Kidney (tissue), 14 donors: Measurements from ENCODE around the gene CYTH2. TPM values are rescaled to one million over a fixed set of nuclear protein-coding genes. Genes with fewer than 3 reads are reported as not detected.
A peak's percentile ranks its signal among the peaks of the same experiment; 100 is the strongest.

Experiments used
- DNase-seq, 5 donors: peaks; one replicate each; pipeline ENCODE4 v3.0.0-alpha.2; 2013 to 2020
- FAIRE-seq: peaks from 2 replicates; lab custom pipeline; 2012; peaks lifted over from hg19 to GRCh38; lab: Jason Lieb, UNC
- H3K27ac ChIP-seq, 2 donors: one replicate each; pipeline ENCODE4 v1.7.0; 2013; ENCODE audit warnings: low read depth in 2 of 2, low read length in 2 of 2, inconsistent platforms in 1 of 2
- H3K27me3 ChIP-seq: one replicate; pipeline ENCODE4 v1.7.1; 2013; ENCODE audit warnings: low read length, inconsistent platforms; ENCODE audit not compliant: control insufficient read depth, insufficient read depth
- H3K36me3 ChIP-seq, 3 donors: one replicate each; pipeline versions ENCODE4 v1.7.0 to v1.7.1; 2013; ENCODE audit warnings: low read length in 3 of 3, control low read depth in 1 of 3, inconsistent platforms in 1 of 3; ENCODE audit not compliant: insufficient read depth in 3 of 3, control insufficient read depth in 2 of 3
- H3K4me1 ChIP-seq, 3 donors: one replicate each; pipeline versions ENCODE4 v1.7.0 to v1.7.1; 2013; ENCODE audit warnings: low read length in 3 of 3, inconsistent platforms in 1 of 3, low read depth in 1 of 3; ENCODE audit not compliant: control insufficient read depth in 2 of 3, insufficient read depth in 2 of 3
- H3K4me3 ChIP-seq, 3 donors: one replicate each; pipeline versions ENCODE4 v1.7.0 to v1.8.1; 2013; ENCODE audit warnings: low read length in 3 of 3, control low read depth in 1 of 3, inconsistent platforms in 1 of 3
- H3K9ac ChIP-seq, 3 donors: one replicate each; pipeline versions ENCODE4 v1.7.0 to v1.7.1; 2013; ENCODE audit warnings: low read length in 3 of 3, control low read depth in 1 of 3, inconsistent platforms in 1 of 3
- H3K9me3 ChIP-seq, 3 donors: one replicate each; pipeline versions ENCODE4 v1.7.0 to v1.7.1; 2013; ENCODE audit warnings: low read length in 3 of 3, control low read depth in 1 of 3, inconsistent platforms in 1 of 3; ENCODE audit not compliant: control insufficient read depth in 2 of 3, insufficient read depth in 1 of 3
- CTCF ChIP-seq: IDR thresholded peaks from 3 replicates; pipeline ENCODE4 v1.5.1; 2012; ENCODE audit warnings: mild to moderate bottlenecking, moderate library complexity, borderline replicate concordance; ENCODE audit not compliant: insufficient read depth; ENCODE audit errors: extremely low read depth
- intact Hi-C: fragments of 100-400 bp; cut with DNase I; formaldehyde crosslinking; loops from one replicate; pipeline ENCODE4 v1.11.1; 2022
- polyA plus RNA-seq: library from polyadenylated mRNA; stranded (reverse); fragments of 350-450 nt; fragmentation: Illumina TruSeq; extraction: RNeasy Lipid Tissue Mini Kit (QIAGEN cat#74804); gene quantifications from one replicate; pipeline ENCODE4 v1.2.3, GENCODE V29; 2014; ENCODE audit warnings: low read depth, low replicate concordance; ENCODE audit not compliant: insufficient read depth
- total RNA-seq: library from RNA; stranded (reverse); fragmentation: NEBNext Ultra II Directional; extraction: Animal tissue kit (Norgen Biotek cat#: 25700); gene quantifications from one replicate; pipeline ENCODE4 v1.2.1, GENCODE V29; 2021
- donor health status: control.
- donor health status: control.
- donor health status: control.
- donor health status: control.
- donor health status: control.
- donor health status: DM: yes; HTN: yes; CAD: no.
- donor health status: Normal renal cell carcinoma (clear cell type).

The CYTH2 gene
- total and polyA plus RNA-seq, 2 donors from 2014 or later, result 51.0 to 96.1 TPM

DNA sequence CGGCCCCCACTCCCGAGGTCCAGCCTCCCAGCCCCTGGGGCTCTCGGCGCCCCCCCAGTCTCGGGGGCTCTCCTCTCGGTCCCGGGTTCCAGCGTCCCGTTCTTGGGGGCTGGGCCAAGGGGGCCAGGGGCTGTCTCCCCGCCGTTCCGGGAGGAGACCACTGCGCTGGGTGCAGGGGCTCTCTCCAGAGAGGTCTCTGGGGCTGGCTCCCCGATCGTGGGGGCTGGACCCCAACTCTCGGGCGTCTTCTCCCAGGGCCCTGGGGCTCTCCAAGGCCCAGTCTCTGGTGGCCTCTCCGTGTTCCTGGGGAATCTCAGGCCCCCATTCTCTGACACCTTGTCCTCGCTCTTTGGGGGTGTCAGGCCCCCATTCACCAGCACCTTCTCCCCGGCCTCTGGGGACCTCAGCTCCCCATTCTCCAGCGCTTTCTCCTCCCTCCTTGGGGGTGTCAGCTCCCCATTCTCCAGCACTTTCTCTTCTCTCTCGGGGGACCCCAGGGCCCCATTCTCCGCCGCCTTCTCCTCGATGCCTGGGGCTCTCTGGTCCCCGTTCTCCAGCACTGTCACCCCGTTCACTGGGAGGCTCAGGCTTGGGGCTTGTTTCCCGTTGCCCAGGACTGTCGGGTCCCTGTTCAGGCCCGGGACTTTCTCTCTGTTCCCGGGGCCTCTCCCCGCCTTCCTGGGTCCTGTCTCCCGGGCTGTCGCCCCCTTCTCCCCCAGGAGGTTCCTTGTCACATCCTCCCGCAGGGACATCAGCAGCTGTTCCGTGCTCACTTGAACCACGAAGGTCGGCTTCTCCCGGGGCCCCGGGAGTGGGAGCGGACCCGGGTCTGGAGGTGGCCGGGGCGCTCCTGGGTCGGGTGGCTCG lies 28.8 kb downstream of the CYTH2 start:
- Histone ChIP-seq H3K9ac (no peak overlapping the region), H3K4me3 (no peak overlapping the region), H3K36me3 (no peaks in the 10 kb centered on the region), H3K27me3 (no peaks in the 10 kb centered on the region), H3K27ac (no peak overlapping the region), H3K4me1 (peaks cover 0 to 9% (median 0%) of the 10 kb centered on the region in 3 donors), H3K9me3 (no peaks in the 10 kb centered on the region)
- TF ChIP-seq CTCF, result no peak
- no peak for DNase-seq
- intact Hi-C loops, result no loop called here
- no peak for FAIRE-seq

DNA sequence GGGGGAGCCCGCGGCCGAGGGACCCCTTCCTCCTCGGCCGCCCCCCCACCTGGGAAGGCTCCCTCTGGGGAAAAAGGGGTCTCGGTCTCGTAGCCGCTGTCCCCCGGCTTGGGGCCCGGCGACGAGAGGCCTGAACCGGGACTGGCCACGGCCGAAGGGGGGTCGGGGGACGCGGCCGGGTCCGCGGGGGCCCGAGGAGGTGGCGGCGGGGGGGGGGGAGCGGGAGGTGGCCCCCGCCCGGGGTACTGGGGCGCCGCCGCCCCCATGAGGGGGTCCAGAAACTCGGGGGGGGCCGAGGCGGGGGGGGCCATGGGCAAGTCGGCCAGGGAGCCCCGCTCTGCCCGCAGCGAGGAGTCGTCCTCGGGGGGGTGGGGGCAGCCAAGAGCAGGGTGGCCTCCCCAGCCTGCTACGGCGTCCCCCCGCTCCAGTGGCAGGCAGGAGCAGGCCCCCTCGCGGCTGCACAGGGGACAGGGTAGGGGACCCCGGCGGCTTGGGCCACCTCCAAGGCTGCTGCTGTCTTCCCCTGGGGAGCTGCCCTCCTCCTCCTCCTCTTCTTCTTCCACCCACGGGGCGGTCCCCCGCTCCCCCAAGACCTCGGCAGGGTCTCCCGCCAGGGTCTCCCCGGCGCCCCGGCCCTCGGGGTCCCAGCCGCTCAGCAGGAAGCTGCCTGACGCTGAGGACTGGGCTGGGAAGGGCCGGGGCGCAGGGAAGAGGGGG lies 29.6 kb downstream of the CYTH2 start:
- Histone ChIP-seq H3K9ac (no peak overlapping the region), H3K4me3 (no peak overlapping the region), H3K27ac (no peak overlapping the region), H3K9me3 (no peaks in the 10 kb centered on the region), H3K4me1 (peaks cover 0 to 9% (median 0%) of the 10 kb centered on the region in 3 donors), H3K27me3 (no peaks in the 10 kb centered on the region), H3K36me3 (no peaks in the 10 kb centered on the region)
- intact Hi-C loops, result no loop called here
- TF ChIP-seq CTCF, result no peak
- DNase-seq, result peak in 1 of 5 donors; percentile 67
- FAIRE-seq, result no peak

- intact Hi-C loops, result no loop called here
- Histone ChIP-seq H3K27me3 (no peaks in the 10 kb centered on the region), H3K9me3 (no peaks in the 10 kb centered on the region), H3K9ac (no peak overlapping the region), H3K36me3 (no peaks in the 10 kb centered on the region), H3K27ac (no peak overlapping the region), H3K4me1 (peaks cover 0 to 6% (median 0%) of the 10 kb centered on the region in 3 donors), H3K4me3 (no peak overlapping the region)
- no peak for TF ChIP-seq CTCF
- FAIRE-seq, result no peak
- peak in 2 of 5 donors; percentile 62 to 82 for DNase-seq
These were observed 30.3 kb downstream of the CYTH2 start for GRCh38 chr19:48499316-48500090.
